Measurements from ENCODE around the gene NT5C1A.

The NT5C1A gene

GRCh38 chr1:39668111-39668510 is 3.8 kb downstream of the NT5C1A start:
- DNase-seq (ENCODE audit: low spot score), result no peak

GRCh38 chr1:39666772-39667171 is 5.1 kb downstream of the NT5C1A start:
- DNase-seq (ENCODE audit: low spot score), result peak; percentile 91
- no peak for TF ChIP-seq CTCF (IDR thresholded peaks at IDR 0.05; ENCODE audit: extremely low read depth, missing control alignments)

More at GRCh38 chr1:39668111-39668510, 3.8 kb downstream of the NT5C1A start:
- no peak for TF ChIP-seq CTCF (IDR thresholded peaks at IDR 0.05; ENCODE audit: extremely low read depth, missing control alignments)

GRCh38 chr1:39663559-39663958 is 8.3 kb downstream of the NT5C1A start:
- TF ChIP-seq CTCF (IDR thresholded peaks at IDR 0.05; ENCODE audit: extremely low read depth, missing control alignments), result no peak
- no peak for DNase-seq (ENCODE audit: low spot score)

- DNase-seq (ENCODE audit: low spot score), result no peak
- no peak for TF ChIP-seq CTCF (IDR thresholded peaks at IDR 0.05; ENCODE audit: extremely low read depth, missing control alignments)
Observed at GRCh38 chr1:39662861-39663260, 9.0 kb downstream of the NT5C1A start.

DNA sequence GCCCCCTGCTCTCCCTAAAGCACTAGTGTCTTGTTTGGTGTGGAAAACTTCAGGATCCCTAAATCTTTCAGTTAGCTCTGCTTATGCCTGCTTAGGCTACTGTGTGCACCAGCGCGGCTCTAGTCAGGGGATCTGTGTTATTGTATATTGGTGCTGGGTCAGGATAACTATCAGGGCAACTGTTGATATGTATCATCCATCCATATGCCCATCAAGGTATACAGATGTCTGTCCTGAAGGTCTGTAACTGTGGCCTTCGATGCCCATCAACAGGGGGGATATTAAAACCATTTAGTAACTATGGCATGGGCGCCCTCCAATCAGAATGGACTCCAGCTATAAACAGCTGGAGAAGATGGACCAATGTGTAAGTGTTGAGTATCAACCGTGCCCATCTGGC is 12.4 kb downstream of the NT5C1A start:
- TF ChIP-seq CTCF (IDR thresholded peaks at IDR 0.05; ENCODE audit: extremely low read depth, missing control alignments), result no peak

DNA sequence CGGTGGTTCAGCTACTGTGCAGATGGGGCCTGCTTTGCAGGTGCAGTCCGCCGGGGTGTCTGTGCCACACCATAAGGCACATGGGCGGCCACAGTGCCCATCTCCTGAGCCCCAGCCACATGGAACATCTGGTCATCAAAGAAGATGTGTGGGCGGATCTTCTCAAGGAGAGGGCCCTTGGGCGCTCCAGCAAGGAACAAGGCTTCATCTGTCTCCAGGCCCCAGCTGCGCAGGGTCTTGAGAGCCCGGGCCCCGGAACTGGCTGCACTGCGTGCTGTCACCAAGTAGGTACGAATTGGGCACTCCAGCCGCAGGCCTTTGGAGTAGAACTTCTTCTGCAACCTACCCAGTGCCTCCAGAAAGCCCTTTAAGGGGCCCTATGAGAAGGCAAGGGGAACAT is 12.8 kb downstream of the NT5C1A start:
- no peak for TF ChIP-seq CTCF (IDR thresholded peaks at IDR 0.05; ENCODE audit: extremely low read depth, missing control alignments)
- no peak for DNase-seq (ENCODE audit: low spot score)

More for the DNA sequence above, 12.4 kb downstream of the NT5C1A start:
- no peak for DNase-seq (ENCODE audit: low spot score)

GRCh38 chr1:39657923-39658485 is 13.9 kb downstream of the NT5C1A start:
- peak; percentile 86 for TF ChIP-seq CTCF (IDR thresholded peaks at IDR 0.05; ENCODE audit: extremely low read depth, missing control alignments)
- DNase-seq (ENCODE audit: low spot score), result peak; percentile 74
